Left ventricle myocardium superior (tissue), 1 donor: ENCODE results near the gene CTBP2. TPM values are rescaled to one million over a fixed set of nuclear protein-coding genes. Genes with fewer than 3 reads are reported as not detected.

Experiments
- ATAC-seq: fragments of 200-7000 bp; cut with Tn5 transposase; one replicate; pipeline ENCODE4 v1.9.1; 2020; ENCODE audit warnings: mild to moderate bottlenecking, moderate library complexity
- DNase-seq: peaks from one replicate; pipeline ENCODE4 v3.0.0-alpha.2; 2020
- intact Hi-C: fragments of 100-400 bp; cut with micrococcal nuclease; formaldehyde crosslinking; loops from one replicate; pipeline ENCODE4 v1.11.0; 2022
- total RNA-seq: library from RNA; stranded (reverse); fragmentation: NEBNext Ultra II Directional; extraction: Animal tissue kit (Norgen Biotek cat#: 25700); gene quantifications from one replicate; pipeline ENCODE4 v1.2.1, GENCODE V29; 2021
- donor health status: DM: no; HTN: yes; CAD: no; lungs with severe emphysema.

CTBP2 gene
- total RNA-seq, 1 donor from 2014 or later: 29.3 TPM

GRCh38 chr10:125000366-125001312 is 159.7 kb downstream of the CTBP2 start:
- peak; percentile 52 for ATAC-seq
- no peak for DNase-seq
- intact Hi-C loops: no loop called here

GRCh38 chr10:124999433-125000365 is 160.7 kb downstream of the CTBP2 start:
- ATAC-seq (peak; percentile 76), DNase-seq (peak; percentile 71)
- intact Hi-C loops: loop anchor here (10.0 kb wide), 1 partner anchor 65 kb away; no protein-coding TSS in a partner anchor

- no peak for ATAC-seq
- DNase-seq: no peak
- intact Hi-C loops: loop anchor here (10.0 kb wide), 1 partner anchor 66 kb away; no protein-coding TSS in a partner anchor
Measured at GRCh38 chr10:124998624-124999291, 161.6 kb downstream of the CTBP2 start.

- no peak for DNase-seq
- no peak for ATAC-seq
- intact Hi-C loops: loop anchor here (10.0 kb wide), 1 partner anchor 67 kb away; no protein-coding TSS in a partner anchor
Measured at GRCh38 chr10:124997771-124998623, 162.4 kb downstream of the CTBP2 start.

- DNase-seq (no peak), ATAC-seq (no peak)
- intact Hi-C loops: loop anchor here (10.0 kb wide), 1 partner anchor 67 kb away; no protein-coding TSS in a partner anchor
Measured at GRCh38 chr10:124997306-124997705, 163.1 kb downstream of the CTBP2 start.

- intact Hi-C loops: loop anchor here (10.0 kb wide), 1 partner anchor 68 kb away; no protein-coding TSS in a partner anchor
- ATAC-seq (no peak), DNase-seq (no peak)
Measured at GRCh38 chr10:124996854-124997215, 163.5 kb downstream of the CTBP2 start.

GRCh38 chr10:124996127-124996853 is 164.1 kb downstream of the CTBP2 start:
- ATAC-seq (no peak), DNase-seq (no peak)
- intact Hi-C loops: loop anchor here (10.0 kb wide), 1 partner anchor 69 kb away; no protein-coding TSS in a partner anchor

- ATAC-seq (no peak), DNase-seq (no peak)
- intact Hi-C loops: loop anchor here (10.0 kb wide), 1 partner anchor 69 kb away; no protein-coding TSS in a partner anchor
Measured at GRCh38 chr10:124995605-124996004, 164.8 kb downstream of the CTBP2 start.

- intact Hi-C loops: loop anchor here (10.0 kb wide), 1 partner anchor 70 kb away; no protein-coding TSS in a partner anchor
- DNase-seq: no peak
- no peak for ATAC-seq
Measured at GRCh38 chr10:124994573-124995473, 165.5 kb downstream of the CTBP2 start.

- DNase-seq (no peak), ATAC-seq (no peak)
- intact Hi-C loops: loop anchor here (10.0 kb wide), 1 partner anchor 71 kb away; no protein-coding TSS in a partner anchor
Measured at GRCh38 chr10:124993736-124994451, 166.5 kb downstream of the CTBP2 start.

GRCh38 chr10:124993345-124993708 is 167.0 kb downstream of the CTBP2 start:
- intact Hi-C loops: loop anchor here (10.0 kb wide), 1 partner anchor 71 kb away; no protein-coding TSS in a partner anchor
- ATAC-seq (no peak), DNase-seq (no peak)

- DNase-seq: peak; percentile 76
- intact Hi-C loops: loop anchor here (10.0 kb wide), 1 partner anchor 72 kb away; no protein-coding TSS in a partner anchor
Measured at GRCh38 chr10:124992462-124993344, 167.7 kb downstream of the CTBP2 start.

GRCh38 chr10:124991835-124992234 is 168.5 kb downstream of the CTBP2 start:
- no peak for DNase-seq
- intact Hi-C loops: loop anchor here (10.0 kb wide), 1 partner anchor 73 kb away; no protein-coding TSS in a partner anchor
- ATAC-seq: no peak

More at GRCh38 chr10:124992462-124993344, 167.7 kb downstream of the CTBP2 start:
- peak; percentile 66 for ATAC-seq
